HL-60 (cell line): ENCODE measurements around the gene IL13RA2.

Experiments
- GABPA ChIP-seq: IDR thresholded peaks from 2 replicates; pipeline ENCODE4 v1.6.1; 2012; ENCODE audit warnings: low read depth
- REST ChIP-seq: IDR thresholded peaks from 2 replicates; pipeline ENCODE4 v1.6.1; 2012; ENCODE audit warnings: low read depth; ENCODE audit not compliant: insufficient replicate concordance

- TF ChIP-seq GABPA = no peak
- TF ChIP-seq REST = no peak
Measured at GRCh38 chrX:115047181-115047580, 29.8 kb upstream of the IL13RA2 start.
